Vagina (tissue), 2 donors: ENCODE data around the gene SFTPA1.

Experiments
- POLR2AphosphoS5 ChIP-seq, 2 donors: sonication (generic); formaldehyde crosslinking; IDR thresholded peaks; one replicate each; pipeline ENCODE4 v1.9.0; 2017; ENCODE audit warnings: antibody characterized with exemption in 2 of 2, mild to moderate bottlenecking in 2 of 2, low read depth in 1 of 2; ENCODE audit not compliant: insufficient read depth in 1 of 2
- TF ChIP-seq, protein P1 (sequence below), 3 experiments: fragments of 450-650 bp in 2 of 3; fragments of 200-600 bp in 1 of 3; sonication (generic) in 1 of 3; IDR thresholded peaks; one replicate each; pipeline ENCODE4 v1.5.1; 2017 to 2019; ENCODE audit warnings: antibody characterized with exemption in 3 of 3, mild to moderate bottlenecking in 2 of 3, moderate library complexity in 2 of 3

DNA sequence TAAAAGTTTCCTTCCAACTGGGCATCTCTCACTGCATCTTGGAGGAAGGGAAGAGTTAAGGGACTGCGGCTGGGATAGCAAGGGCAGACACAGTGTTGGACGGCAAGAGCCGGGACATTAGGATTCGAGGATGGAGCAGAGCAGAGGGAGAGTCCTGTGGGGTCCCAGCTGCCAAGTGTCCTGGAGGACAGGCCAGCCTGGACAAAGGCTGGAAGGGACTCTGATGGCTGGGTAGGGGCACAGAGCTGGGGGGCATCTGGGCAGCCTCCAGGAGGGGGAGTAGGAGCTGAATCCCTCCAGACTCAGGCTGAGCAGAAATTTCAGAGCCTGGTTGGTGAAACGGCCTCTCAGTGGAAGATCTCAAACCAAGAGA is 19.2 kb downstream of the SFTPA1 start:
- TF ChIP-seq, protein P1, sequence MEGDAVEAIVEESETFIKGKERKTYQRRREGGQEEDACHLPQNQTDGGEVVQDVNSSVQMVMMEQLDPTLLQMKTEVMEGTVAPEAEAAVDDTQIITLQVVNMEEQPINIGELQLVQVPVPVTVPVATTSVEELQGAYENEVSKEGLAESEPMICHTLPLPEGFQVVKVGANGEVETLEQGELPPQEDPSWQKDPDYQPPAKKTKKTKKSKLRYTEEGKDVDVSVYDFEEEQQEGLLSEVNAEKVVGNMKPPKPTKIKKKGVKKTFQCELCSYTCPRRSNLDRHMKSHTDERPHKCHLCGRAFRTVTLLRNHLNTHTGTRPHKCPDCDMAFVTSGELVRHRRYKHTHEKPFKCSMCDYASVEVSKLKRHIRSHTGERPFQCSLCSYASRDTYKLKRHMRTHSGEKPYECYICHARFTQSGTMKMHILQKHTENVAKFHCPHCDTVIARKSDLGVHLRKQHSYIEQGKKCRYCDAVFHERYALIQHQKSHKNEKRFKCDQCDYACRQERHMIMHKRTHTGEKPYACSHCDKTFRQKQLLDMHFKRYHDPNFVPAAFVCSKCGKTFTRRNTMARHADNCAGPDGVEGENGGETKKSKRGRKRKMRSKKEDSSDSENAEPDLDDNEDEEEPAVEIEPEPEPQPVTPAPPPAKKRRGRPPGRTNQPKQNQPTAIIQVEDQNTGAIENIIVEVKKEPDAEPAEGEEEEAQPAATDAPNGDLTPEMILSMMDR (IDR thresholded peaks at IDR 0.05): no peak
- no peak for TF ChIP-seq POLR2AphosphoS5 (IDR thresholded peaks at IDR 0.05; ENCODE audit: insufficient read depth in 1 of 2, low read depth in 1 of 2)
